ENCODE measurements around the gene EYS. TPM values are rescaled to one million over a fixed set of nuclear protein-coding genes. Genes with fewer than 3 reads are reported as not detected.

The EYS gene
- total RNA-seq, 1 experiment from 2014 or later = not detected

- Histone ChIP-seq H3K9me2 (ENCODE audit: insufficient read depth) (no peaks in the 10 kb centered on the region), H3K4me2 (ENCODE audit: low read length) (no peak overlapping the region), H3K27ac (ENCODE audit: low read depth, low read length) (no peak overlapping the region), H3K4me1 (ENCODE audit: control insufficient read depth in 1 of 2, insufficient read depth in 2 of 2, low read length in 2 of 2) (no peaks in the 10 kb centered on the region), H3K79me2 (ENCODE audit: insufficient read depth, low read length) (no peaks in the 10 kb centered on the region), H3K9me3 (ENCODE audit: control insufficient read depth in 1 of 2, insufficient read depth in 1 of 2, low read depth in 1 of 2, low read length in 2 of 2) (no peaks in the 10 kb centered on the region), H4K20me1 (ENCODE audit: insufficient read depth) (no peaks in the 10 kb centered on the region), H2AFZ (ENCODE audit: low read depth, low read length, poor library complexity, severe bottlenecking) (no peak overlapping the region), H3K9ac (ENCODE audit: low read length) (no peak overlapping the region), H3K4me3 (replicated peaks in 1 of 2; ENCODE audit: low read depth in 1 of 2, low read length in 2 of 2) (no peak overlapping the region), H3K36me3 (ENCODE audit: control insufficient read depth in 1 of 2, insufficient read depth in 2 of 2, low read length in 2 of 2) (no peaks in the 10 kb centered on the region), H3K27me3 (ENCODE audit: insufficient read depth, low read length) (no peaks in the 10 kb centered on the region)
- BruUV-seq (replicated peaks) = no TSS peak
- ChIA-PET RAD21 (ENCODE audit: low non-redundant PET in 1 of 2, low total read pairs in 2 of 2, uncharacterized antibody in 2 of 2, unreplicated experiment in 2 of 2) (no interaction called here), CTCF (no interaction called here), POLR2A (no interaction called here)
- DNase-seq (ENCODE audit: low read depth, low spot score) (no peak), ATAC-seq (no peak)
- TF ChIP-seq TCF7L2 (IDR thresholded peaks at IDR 0.05; ENCODE audit: borderline replicate concordance, extremely low read depth, insufficient read depth, insufficient read length) (no peak), SP1 (IDR thresholded peaks at IDR 0.05; ENCODE audit: low read depth) (no peak), REST (IDR thresholded peaks at IDR 0.05; ENCODE audit: low read depth) (no peak), CBX3 (IDR thresholded peaks at IDR 0.05; ENCODE audit: low read depth) (no peak), JUND (IDR thresholded peaks at IDR 0.05) (no peak), ZFX (IDR thresholded peaks at IDR 0.05) (no peak), CEBPB (IDR thresholded peaks at IDR 0.05; ENCODE audit: low read depth) (no peak), ZBTB33 (IDR thresholded peaks at IDR 0.05; ENCODE audit: extremely low read depth, insufficient replicate concordance, low read length) (no peak), YY1 (IDR thresholded peaks at IDR 0.05; ENCODE audit: extremely low read depth, insufficient replicate concordance, low read depth, low read length) (no peak), MAX (IDR thresholded peaks at IDR 0.05) (no peak), RAD21 (IDR thresholded peaks at IDR 0.05; ENCODE audit: low read depth) (no peak), POLR2A (IDR thresholded peaks at IDR 0.05; ENCODE audit: borderline replicate concordance, extremely low read depth, insufficient read depth, insufficient read length) (no peak), SRF (IDR thresholded peaks at IDR 0.05; ENCODE audit: low read depth) (no peak)
- intact Hi-C loops (cut with micrococcal nuclease) = no loop called here
These were observed 1819.8 kb downstream of the EYS start for GRCh38 chr6:63887002-63887751.
